Kidney (tissue), 14 donors: ENCODE data around the gene PDCD5. TPM values are rescaled to one million over a fixed set of nuclear protein-coding genes. Genes with fewer than 3 reads are reported as not detected.

Experiments used
- DNase-seq, 5 donors: peaks; one replicate each; pipeline ENCODE4 v3.0.0-alpha.2; 2013 to 2020
- FAIRE-seq: peaks from 2 replicates; lab custom pipeline; 2012; peaks lifted over from hg19 to GRCh38; lab: Jason Lieb, UNC
- H3K27ac ChIP-seq, 2 donors: one replicate each; pipeline ENCODE4 v1.7.0; 2013; ENCODE audit warnings: low read depth in 2 of 2, low read length in 2 of 2, inconsistent platforms in 1 of 2
- H3K27me3 ChIP-seq: one replicate; pipeline ENCODE4 v1.7.1; 2013; ENCODE audit warnings: low read length, inconsistent platforms; ENCODE audit not compliant: control insufficient read depth, insufficient read depth
- H3K36me3 ChIP-seq, 3 donors: one replicate each; pipeline versions ENCODE4 v1.7.0 to v1.7.1; 2013; ENCODE audit warnings: low read length in 3 of 3, control low read depth in 1 of 3, inconsistent platforms in 1 of 3; ENCODE audit not compliant: insufficient read depth in 3 of 3, control insufficient read depth in 2 of 3
- H3K4me1 ChIP-seq, 3 donors: one replicate each; pipeline versions ENCODE4 v1.7.0 to v1.7.1; 2013; ENCODE audit warnings: low read length in 3 of 3, inconsistent platforms in 1 of 3, low read depth in 1 of 3; ENCODE audit not compliant: control insufficient read depth in 2 of 3, insufficient read depth in 2 of 3
- H3K4me3 ChIP-seq, 3 donors: one replicate each; pipeline versions ENCODE4 v1.7.0 to v1.8.1; 2013; ENCODE audit warnings: low read length in 3 of 3, control low read depth in 1 of 3, inconsistent platforms in 1 of 3
- H3K9ac ChIP-seq, 3 donors: one replicate each; pipeline versions ENCODE4 v1.7.0 to v1.7.1; 2013; ENCODE audit warnings: low read length in 3 of 3, control low read depth in 1 of 3, inconsistent platforms in 1 of 3
- H3K9me3 ChIP-seq, 3 donors: one replicate each; pipeline versions ENCODE4 v1.7.0 to v1.7.1; 2013; ENCODE audit warnings: low read length in 3 of 3, control low read depth in 1 of 3, inconsistent platforms in 1 of 3; ENCODE audit not compliant: control insufficient read depth in 2 of 3, insufficient read depth in 1 of 3
- CTCF ChIP-seq: IDR thresholded peaks from 3 replicates; pipeline ENCODE4 v1.5.1; 2012; ENCODE audit warnings: mild to moderate bottlenecking, moderate library complexity, borderline replicate concordance; ENCODE audit not compliant: insufficient read depth; ENCODE audit errors: extremely low read depth
- intact Hi-C: fragments of 100-400 bp; cut with DNase I; formaldehyde crosslinking; loops from one replicate; pipeline ENCODE4 v1.11.1; 2022
- polyA plus RNA-seq: library from polyadenylated mRNA; stranded (reverse); fragments of 350-450 nt; fragmentation: Illumina TruSeq; extraction: RNeasy Lipid Tissue Mini Kit (QIAGEN cat#74804); gene quantifications from one replicate; pipeline ENCODE4 v1.2.3, GENCODE V29; 2014; ENCODE audit warnings: low read depth, low replicate concordance; ENCODE audit not compliant: insufficient read depth
- total RNA-seq: library from RNA; stranded (reverse); fragmentation: NEBNext Ultra II Directional; extraction: Animal tissue kit (Norgen Biotek cat#: 25700); gene quantifications from one replicate; pipeline ENCODE4 v1.2.1, GENCODE V29; 2021
- donor health status: control.
- donor health status: control.
- donor health status: control.
- donor health status: control.
- donor health status: control.
- donor health status: DM: yes; HTN: yes; CAD: no.
- donor health status: Normal renal cell carcinoma (clear cell type).

PDCD5 gene
- total and polyA plus RNA-seq, 2 donors from 2014 or later = 62.6 to 116 TPM

- no peak overlapping the region for H3K9ac ChIP-seq
- no peak overlapping the region for H3K4me3 ChIP-seq
- H3K27me3 ChIP-seq = no peaks in the 10 kb centered on the region
- DNase-seq = no peak
- peaks cover 0 to 2% (median 0%) of the 10 kb centered on the region in 3 donors for H3K9me3 ChIP-seq
- FAIRE-seq = no peak
- intact Hi-C loops = no loop called here
- H3K27ac ChIP-seq = no peak overlapping the region
- H3K4me1 ChIP-seq = no peaks in the 10 kb centered on the region
- H3K36me3 ChIP-seq = no peaks in the 10 kb centered on the region
- TF ChIP-seq CTCF = no peak
These were observed 38.4 kb upstream of the PDCD5 start for GRCh38 chr19:32542477-32543108.

GRCh38 chr19:32543115-32543900 is 37.7 kb upstream of the PDCD5 start:
- H3K4me1 ChIP-seq = no peaks in the 10 kb centered on the region
- intact Hi-C loops = no loop called here
- FAIRE-seq = no peak
- H3K27ac ChIP-seq = no peak overlapping the region
- no peak overlapping the region for H3K9ac ChIP-seq
- H3K9me3 ChIP-seq = peaks cover 0 to 2% (median 0%) of the 10 kb centered on the region in 3 donors
- no peak for DNase-seq
- TF ChIP-seq CTCF = no peak
- H3K4me3 ChIP-seq = no peak overlapping the region
- H3K36me3 ChIP-seq = no peaks in the 10 kb centered on the region
- no peaks in the 10 kb centered on the region for H3K27me3 ChIP-seq

- Histone ChIP-seq H3K36me3 (no peaks in the 10 kb centered on the region), H3K27me3 (no peaks in the 10 kb centered on the region), H3K9ac (no peak overlapping the region), H3K27ac (no peak overlapping the region), H3K4me1 (no peaks in the 10 kb centered on the region), H3K4me3 (no peak overlapping the region), H3K9me3 (no peaks in the 10 kb centered on the region)
- DNase-seq = no peak
- no peak for TF ChIP-seq CTCF
- no peak for FAIRE-seq
- intact Hi-C loops = no loop called here
These were observed 36.1 kb upstream of the PDCD5 start for GRCh38 chr19:32544917-32545316.
